SU-DHL-6 (cell line): Measurements from ENCODE around the gene GSE1.

Experiments
- H2AFZ ChIP-seq: fragments of 200-600 bp; sonication (generic); 2 replicates; pipeline ENCODE4 v1.6.1; 2014; ENCODE audit warnings: low read depth, mild to moderate bottlenecking, moderate library complexity, mixed read lengths, antibody characterized with exemption, low read length; ENCODE audit not compliant: severe bottlenecking
- H3F3A ChIP-seq: fragments of 200-600 bp; shearing (Covaris generic); 2 replicates; pipeline ENCODE4 v1.6.0; 2016; ENCODE audit warnings: antibody characterized with exemption, mild to moderate bottlenecking; ENCODE audit not compliant: insufficient read depth
- H3K27ac ChIP-seq: fragments of 200-600 bp; sonication (generic); 2 replicates; pipeline ENCODE4 v1.5.1; 2016; ENCODE audit warnings: low read depth, mild to moderate bottlenecking, low read length, moderate library complexity, mixed read lengths
- H3K27me3 ChIP-seq: fragments of 200-600 bp; sonication (generic), shearing (Covaris generic); 2 replicates; pipeline ENCODE4 v1.6.0; 2014; ENCODE audit warnings: mild to moderate bottlenecking, low read length
- H3K36me3 ChIP-seq: fragments of 200-600 bp; sonication (generic); 2 replicates; pipeline ENCODE4 v1.6.1; 2014; ENCODE audit warnings: mild to moderate bottlenecking, low read length, mixed read lengths
- H3K4me2 ChIP-seq: fragments of 300-600, 200-600 bp; shearing (Covaris generic), sonication (generic); 2 replicates; pipeline ENCODE4 v1.6.0; 2014; ENCODE audit warnings: low read length, low read depth, mild to moderate bottlenecking; ENCODE audit not compliant: poor library complexity, severe bottlenecking
- H3K4me3 ChIP-seq: fragments of 200-600 bp; sonication (generic); 2 replicates; pipeline ENCODE4 v1.5.1; 2014; ENCODE audit warnings: antibody characterized with exemption, low read length, mild to moderate bottlenecking, mixed read lengths; ENCODE audit not compliant: insufficient read depth, poor library complexity, severe bottlenecking
- H3K79me2 ChIP-seq: fragments of 200-600 bp; sonication (generic); 2 replicates; pipeline ENCODE4 v1.6.1; 2014; ENCODE audit warnings: mild to moderate bottlenecking, low read length, moderate library complexity; ENCODE audit not compliant: insufficient read depth
- H3K9ac ChIP-seq: fragments of 200-600 bp; sonication (generic); 2 replicates; pipeline ENCODE4 v1.7.0; 2014; ENCODE audit warnings: mild to moderate bottlenecking, low read length
- H3K9me2 ChIP-seq: fragments of 200-600 bp; sonication (generic); replicated peaks from 2 replicates; pipeline ENCODE4 v1.6.1; 2014; ENCODE audit warnings: low read length; ENCODE audit not compliant: insufficient read depth
- H3K9me3 ChIP-seq: fragments of 200-600 bp; sonication (generic); 2 replicates; pipeline ENCODE4 v1.6.1; 2014; ENCODE audit warnings: low read length, mixed read lengths; ENCODE audit not compliant: insufficient read depth
- H4K20me1 ChIP-seq: fragments of 200-600 bp; sonication (generic); 2 replicates; pipeline ENCODE4 v1.6.1; 2014; ENCODE audit warnings: low read depth, mild to moderate bottlenecking, antibody characterized with exemption, low read length, moderate library complexity, mixed read lengths
- CTCF ChIP-seq: fragments of 200-600 bp; sonication (generic); IDR thresholded peaks from one replicate; pipeline ENCODE4 v1.5.1; 2017; ENCODE audit warnings: antibody characterized with exemption, mild to moderate bottlenecking, low read length, moderate library complexity; ENCODE audit not compliant: insufficient read depth, poor library complexity, severe bottlenecking
- EZH2phosphoT487 ChIP-seq: fragments of 200-600 bp; sonication (generic), shearing (Covaris generic); conservative IDR thresholded peaks from 2 replicates; pipeline ENCODE4 v1.6.1; 2018; ENCODE audit warnings: mild to moderate bottlenecking, antibody characterized with exemption, low read length, moderate library complexity, mixed read lengths

Gene GSE1

GRCh38 chr16:85662482-85662812 is 49.3 kb downstream of the GSE1 start:
- Histone ChIP-seq H3K4me2 (no peak overlapping the region), H3K27me3 (no peaks in the 10 kb centered on the region), H3K4me3 (no peak overlapping the region), H2AFZ (no peak overlapping the region), H3K9ac (no peak overlapping the region), H3K9me3 (no peaks in the 10 kb centered on the region), H3K27ac (no peak overlapping the region), H3K36me3 (no peaks in the 10 kb centered on the region), H3K9me2 (no peaks in the 10 kb centered on the region), H4K20me1 (no peaks in the 10 kb centered on the region), H3K79me2 (no peaks in the 10 kb centered on the region), H3F3A (no peaks in the 10 kb centered on the region)
- TF ChIP-seq CTCF, result no peak
- TF ChIP-seq EZH2phosphoT487, result no peak

DNA sequence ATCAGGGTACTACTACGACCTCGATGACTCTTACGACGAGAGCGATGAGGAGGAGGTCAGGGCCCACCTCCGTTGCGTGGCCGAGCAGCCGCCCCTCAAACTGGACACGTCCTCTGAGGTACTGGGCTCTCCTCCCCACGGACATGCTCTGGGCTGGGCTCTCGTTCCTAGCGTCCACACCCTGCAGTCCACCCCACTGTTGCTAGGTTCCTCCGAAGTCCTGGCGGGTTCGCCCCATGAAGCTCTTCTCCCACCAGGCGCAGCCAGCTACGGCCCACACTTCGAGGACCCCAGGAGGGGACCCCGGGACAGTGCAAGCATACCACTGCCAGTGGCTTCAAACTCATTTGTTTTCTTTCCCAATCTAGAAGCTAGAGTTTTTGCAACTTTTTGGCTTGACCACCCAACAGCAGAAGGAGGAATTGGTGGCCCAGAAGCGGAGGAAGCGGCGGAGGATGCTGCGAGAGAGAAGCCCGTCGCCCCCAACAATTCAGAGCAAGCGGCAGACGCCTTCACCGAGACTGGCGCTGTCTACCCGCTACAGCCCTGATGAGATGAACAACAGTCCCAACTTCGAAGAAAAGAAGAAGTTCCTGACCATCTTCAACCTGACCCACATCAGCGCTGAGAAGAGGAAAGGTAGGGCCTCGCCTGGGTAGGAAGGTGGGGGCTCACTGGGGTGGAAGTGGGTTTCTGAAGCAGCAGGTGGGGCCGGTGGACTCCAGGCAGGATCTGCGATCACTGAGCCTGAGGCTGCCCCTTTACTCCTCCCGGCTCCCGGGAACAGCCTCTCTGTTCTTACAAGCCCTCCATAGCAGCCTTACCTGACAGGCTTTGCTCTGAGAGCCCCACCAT is 50.1 kb downstream of the GSE1 start:
- H2AFZ ChIP-seq, result no peak overlapping the region
- no peaks in the 10 kb centered on the region for H3K27me3 ChIP-seq
- H3K4me3 ChIP-seq, result no peak overlapping the region
- no peaks in the 10 kb centered on the region for H3K9me3 ChIP-seq
- no peak overlapping the region for H3K4me2 ChIP-seq
- TF ChIP-seq EZH2phosphoT487 (no peak), CTCF (no peak)
- H3K9ac ChIP-seq, result no peak overlapping the region
- no peaks in the 10 kb centered on the region for H3K9me2 ChIP-seq
- H3F3A ChIP-seq, result no peaks in the 10 kb centered on the region
- no peaks in the 10 kb centered on the region for H3K36me3 ChIP-seq
- H4K20me1 ChIP-seq, result no peaks in the 10 kb centered on the region
- H3K27ac ChIP-seq, result no peak overlapping the region
- H3K79me2 ChIP-seq, result no peaks in the 10 kb centered on the region

DNA sequence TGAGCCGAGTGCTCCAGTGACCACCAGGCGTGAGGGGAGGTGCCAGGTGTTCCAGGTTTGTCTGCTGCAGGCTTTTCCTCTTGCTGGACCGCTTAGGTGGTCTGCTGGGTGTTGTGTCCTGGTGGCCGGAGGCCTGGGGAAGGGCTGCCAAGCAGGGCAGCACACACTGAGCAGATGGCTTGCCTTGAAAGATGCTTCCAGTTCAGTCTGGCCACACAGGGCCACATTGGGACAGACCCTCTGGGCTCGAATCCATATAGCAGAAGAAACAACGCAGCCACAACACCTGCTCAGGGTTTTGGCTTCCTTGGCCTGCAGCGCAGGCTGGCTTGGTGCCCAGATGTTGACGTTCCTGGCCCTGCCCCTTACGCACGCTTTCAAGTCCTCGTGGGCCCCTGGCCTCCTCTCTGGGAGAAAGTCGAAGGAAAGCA is 50.8 kb downstream of the GSE1 start:
- no peaks in the 10 kb centered on the region for H3K9me2 ChIP-seq

More for the DNA sequence above, 50.8 kb downstream of the GSE1 start:
- H2AFZ ChIP-seq, result no peak overlapping the region
- no peak overlapping the region for H3K9ac ChIP-seq
- H3K36me3 ChIP-seq, result no peaks in the 10 kb centered on the region
- no peak overlapping the region for H3K4me3 ChIP-seq
- no peaks in the 10 kb centered on the region for H3F3A ChIP-seq
- no peak overlapping the region for H3K27ac ChIP-seq
- H3K9me3 ChIP-seq, result no peaks in the 10 kb centered on the region
- H3K4me2 ChIP-seq, result no peak overlapping the region
- no peaks in the 10 kb centered on the region for H3K79me2 ChIP-seq
- TF ChIP-seq CTCF (no peak), EZH2phosphoT487 (no peak)
- no peaks in the 10 kb centered on the region for H3K27me3 ChIP-seq
- no peaks in the 10 kb centered on the region for H4K20me1 ChIP-seq
